VCaP (cell line): ENCODE data around the gene FKBP11.
A peak's percentile ranks its signal among the peaks of the same experiment; 100 is the strongest.
"Not testable (repeated sequence)": the region's sequence is repeated elsewhere in the genome, so short reads cannot be mapped to it uniquely, and the experiment has no call there.

Experiments
- H3K27ac ChIP-seq: fragments of 450-650 bp; 2 replicates; pipeline ENCODE4 v1.5.1; 2017
- CTCF ChIP-seq: fragments of 450-650 bp; conservative IDR thresholded peaks from 2 replicates; pipeline ENCODE4 v1.5.1; 2017; ENCODE audit warnings: mild to moderate bottlenecking, moderate library complexity

The FKBP11 gene

GRCh38 chr12:48882972-48883304 lies 42.4 kb downstream of the FKBP11 start:
- H3K27ac ChIP-seq, result peak overlapping the region; percentile 64
- TF ChIP-seq CTCF, result no peak

- TF ChIP-seq CTCF, result no peak
- peak overlapping the region; percentile 64; the same call in 1 of the 2 replicates for H3K27ac ChIP-seq
Observed at GRCh38 chr12:48882315-48882687, 43.0 kb downstream of the FKBP11 start.

- peak overlapping the region; percentile 64; the same call in 1 of the 2 replicates for H3K27ac ChIP-seq
- no peak for TF ChIP-seq CTCF
Observed at GRCh38 chr12:48881686-48882314, 43.5 kb downstream of the FKBP11 start.

- no peak for TF ChIP-seq CTCF
- no peak overlapping the region for H3K27ac ChIP-seq
Observed at GRCh38 chr12:48880647-48881046, 44.6 kb downstream of the FKBP11 start.

GRCh38 chr12:48878548-48878947 lies 46.7 kb downstream of the FKBP11 start:
- TF ChIP-seq CTCF, result no peak
- no peak overlapping the region for H3K27ac ChIP-seq

- TF ChIP-seq CTCF, result no peak
- no peak overlapping the region for H3K27ac ChIP-seq
Observed at GRCh38 chr12:48875944-48876515, 49.3 kb downstream of the FKBP11 start.

- H3K27ac ChIP-seq, result not testable (repeated sequence)
Observed at GRCh38 chr12:48873534-48873933, 51.8 kb downstream of the FKBP11 start.

- no peak for TF ChIP-seq CTCF
- H3K27ac ChIP-seq, result no peak overlapping the region
Observed at GRCh38 chr12:48873096-48873495, 52.2 kb downstream of the FKBP11 start.
